KOPT-K1 (cell line): ENCODE data around the gene HTR6.

Experiments used
- H3K27ac ChIP-seq: fragments of 200-600 bp; sonication (generic); 2 replicates; pipeline ENCODE4 v1.5.1; 2016; ENCODE audit warnings: antibody characterized with exemption, mild to moderate bottlenecking, low read depth, low read length; ENCODE audit not compliant: poor library complexity, severe bottlenecking
- H3K36me3 ChIP-seq: fragments of 200-600 bp; sonication (generic); 2 replicates; pipeline ENCODE4 v1.5.1; 2017; ENCODE audit warnings: antibody characterized with exemption, mild to moderate bottlenecking, low read length, moderate library complexity; ENCODE audit not compliant: insufficient read depth
- H3K9me3 ChIP-seq: fragments of 200-600 bp; sonication (generic); 2 replicates; pipeline ENCODE4 v1.5.1; 2017; ENCODE audit warnings: antibody characterized with exemption, low read length, mild to moderate bottlenecking; ENCODE audit not compliant: insufficient read depth, poor library complexity, severe bottlenecking

HTR6 gene

GRCh38 chr1:19704247-19705113 is 39.8 kb downstream of the HTR6 start:
- no peaks in the 10 kb centered on the region for H3K36me3 ChIP-seq
- H3K27ac ChIP-seq, result no peak overlapping the region
- H3K9me3 ChIP-seq, result no peaks in the 10 kb centered on the region

- Histone ChIP-seq H3K36me3 (no peaks in the 10 kb centered on the region), H3K27ac (no peak overlapping the region), H3K9me3 (no peaks in the 10 kb centered on the region)
Measured at GRCh38 chr1:19705464-19705863, 40.8 kb downstream of the HTR6 start.

GRCh38 chr1:19706136-19706535 is 41.5 kb downstream of the HTR6 start:
- Histone ChIP-seq H3K9me3 (no peaks in the 10 kb centered on the region), H3K36me3 (no peaks in the 10 kb centered on the region), H3K27ac (no peak overlapping the region)

GRCh38 chr1:19708567-19709110 is 44.0 kb downstream of the HTR6 start:
- Histone ChIP-seq H3K36me3 (no peaks in the 10 kb centered on the region), H3K27ac (no peak overlapping the region), H3K9me3 (no peaks in the 10 kb centered on the region)

GRCh38 chr1:19709260-19709793 is 44.7 kb downstream of the HTR6 start:
- no peak overlapping the region for H3K27ac ChIP-seq

GRCh38 chr1:19710825-19711611 is 46.3 kb downstream of the HTR6 start:
- Histone ChIP-seq H3K9me3 (no peaks in the 10 kb centered on the region), H3K36me3 (no peaks in the 10 kb centered on the region), H3K27ac (no peak overlapping the region)

More at GRCh38 chr1:19709260-19709793, 44.7 kb downstream of the HTR6 start:
- no peaks in the 10 kb centered on the region for H3K9me3 ChIP-seq
- no peaks in the 10 kb centered on the region for H3K36me3 ChIP-seq

- H3K9me3 ChIP-seq, result no peaks in the 10 kb centered on the region
- H3K27ac ChIP-seq, result no peak overlapping the region
Measured at GRCh38 chr1:19712928-19713327, 48.3 kb downstream of the HTR6 start.

GRCh38 chr1:19715334-19716203 is 50.9 kb downstream of the HTR6 start:
- no peaks in the 10 kb centered on the region for H3K36me3 ChIP-seq
- H3K27ac ChIP-seq, result no peak overlapping the region
- no peaks in the 10 kb centered on the region for H3K9me3 ChIP-seq

More at GRCh38 chr1:19712928-19713327, 48.3 kb downstream of the HTR6 start:
- H3K36me3 ChIP-seq, result no peaks in the 10 kb centered on the region

- H3K36me3 ChIP-seq, result no peaks in the 10 kb centered on the region
- H3K27ac ChIP-seq, result no peak overlapping the region
- H3K9me3 ChIP-seq, result no peaks in the 10 kb centered on the region
Measured at GRCh38 chr1:19717467-19717866, 52.8 kb downstream of the HTR6 start.

GRCh38 chr1:19720174-19720573 is 55.5 kb downstream of the HTR6 start:
- Histone ChIP-seq H3K36me3 (no peaks in the 10 kb centered on the region), H3K27ac (no peak overlapping the region), H3K9me3 (no peaks in the 10 kb centered on the region)

- Histone ChIP-seq H3K36me3 (no peaks in the 10 kb centered on the region), H3K27ac (no peak overlapping the region), H3K9me3 (no peaks in the 10 kb centered on the region)
Measured at GRCh38 chr1:19720973-19721372, 56.3 kb downstream of the HTR6 start.

GRCh38 chr1:19723874-19724273 is 59.2 kb downstream of the HTR6 start:
- no peaks in the 10 kb centered on the region for H3K9me3 ChIP-seq
- no peak overlapping the region for H3K27ac ChIP-seq
- no peaks in the 10 kb centered on the region for H3K36me3 ChIP-seq

GRCh38 chr1:19725606-19726005 is 60.9 kb downstream of the HTR6 start:
- H3K36me3 ChIP-seq, result no peaks in the 10 kb centered on the region
- H3K9me3 ChIP-seq, result peaks cover 9% of the 10 kb centered on the region
- no peak overlapping the region for H3K27ac ChIP-seq

GRCh38 chr1:19728413-19729145 is 63.9 kb downstream of the HTR6 start:
- Histone ChIP-seq H3K27ac (no peak overlapping the region), H3K36me3 (no peaks in the 10 kb centered on the region)

More at GRCh38 chr1:19728413-19729145, 63.9 kb downstream of the HTR6 start:
- peaks cover 9% of the 10 kb centered on the region for H3K9me3 ChIP-seq
